ENCODE data around the gene HS6ST2.

Gene HS6ST2

GRCh38 chrX:132756439-132756838, 202.0 kb downstream of the HS6ST2 start:
- TF ChIP-seq CTCF (IDR thresholded peaks at IDR 0.05; ENCODE audit: extremely low read depth, insufficient read depth, missing control alignments) = no peak
- in situ Hi-C loops (cut with MboI; ENCODE audit: low pct_unique_long_range_greater_than_20kb, low sequenced_read_pairs, unreplicated experiment) = no loop called here
- no peak for DNase-seq (ENCODE audit: low spot score)

- in situ Hi-C loops (cut with MboI; ENCODE audit: low pct_unique_long_range_greater_than_20kb, low sequenced_read_pairs, unreplicated experiment) = no loop called here
- no peak for DNase-seq (ENCODE audit: low spot score)
- TF ChIP-seq CTCF (IDR thresholded peaks at IDR 0.05; ENCODE audit: extremely low read depth, insufficient read depth, missing control alignments) = no peak
These were observed 207.3 kb downstream of the HS6ST2 start for GRCh38 chrX:132751063-132751690.

GRCh38 chrX:132750331-132751062, 207.9 kb downstream of the HS6ST2 start:
- in situ Hi-C loops (cut with MboI; ENCODE audit: low pct_unique_long_range_greater_than_20kb, low sequenced_read_pairs, unreplicated experiment) = no loop called here
- no peak for TF ChIP-seq CTCF (IDR thresholded peaks at IDR 0.05; ENCODE audit: extremely low read depth, insufficient read depth, missing control alignments)
- no peak for DNase-seq (ENCODE audit: low spot score)

GRCh38 chrX:132749406-132749805, 209.0 kb downstream of the HS6ST2 start:
- no peak for TF ChIP-seq CTCF (IDR thresholded peaks at IDR 0.05; ENCODE audit: extremely low read depth, insufficient read depth, missing control alignments)
- in situ Hi-C loops (cut with MboI; ENCODE audit: low pct_unique_long_range_greater_than_20kb, low sequenced_read_pairs, unreplicated experiment) = no loop called here
- no peak for DNase-seq (ENCODE audit: low spot score)

- DNase-seq (ENCODE audit: low spot score) = no peak
- in situ Hi-C loops (cut with MboI; ENCODE audit: low pct_unique_long_range_greater_than_20kb, low sequenced_read_pairs, unreplicated experiment) = no loop called here
- no peak for TF ChIP-seq CTCF (IDR thresholded peaks at IDR 0.05; ENCODE audit: extremely low read depth, insufficient read depth, missing control alignments)
These were observed 209.5 kb downstream of the HS6ST2 start for GRCh38 chrX:132748909-132749308.

GRCh38 chrX:132748268-132748667, 210.2 kb downstream of the HS6ST2 start:
- no peak for DNase-seq (ENCODE audit: low spot score)
- TF ChIP-seq CTCF (IDR thresholded peaks at IDR 0.05; ENCODE audit: extremely low read depth, insufficient read depth, missing control alignments) = no peak
- in situ Hi-C loops (cut with MboI; ENCODE audit: low pct_unique_long_range_greater_than_20kb, low sequenced_read_pairs, unreplicated experiment) = no loop called here

All from GM13977 (cell line).